ENCODE data around the gene RNASEH2C. TPM values are rescaled to one million over a fixed set of nuclear protein-coding genes. Genes with fewer than 3 reads are reported as not detected.

The RNASEH2C gene
- polyA plus RNA-seq, 1 of the 3 experiments (the other 2 are of a cell fraction) = 43.9 TPM

DNA sequence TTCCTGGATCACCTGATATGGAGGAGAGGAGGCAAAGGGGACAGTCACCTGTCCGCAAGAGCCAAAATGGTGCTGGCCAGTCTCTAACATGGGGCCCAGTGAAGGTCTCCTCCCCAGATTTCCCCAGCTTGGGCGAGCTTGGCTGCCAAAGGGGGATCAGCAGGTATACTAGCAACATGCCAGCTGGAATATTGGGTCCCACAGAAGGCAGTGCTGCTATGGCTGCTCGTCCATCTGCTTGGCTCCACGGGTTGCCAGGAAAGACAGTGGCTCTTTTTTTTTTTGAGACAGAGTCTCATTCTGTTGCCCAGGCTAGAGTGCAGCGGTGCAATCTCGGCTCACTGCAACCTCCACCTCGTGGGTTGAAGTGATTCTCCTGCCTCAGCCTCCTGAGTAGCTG, 21.3 kb downstream of the RNASEH2C start:
- Histone ChIP-seq H3K4me3 (ENCODE audit: low read depth in 2 of 2, low read length in 1 of 2) (no peak overlapping the region), H3K4me2 (no peak overlapping the region), H3K27ac (ENCODE audit: low read depth in 2 of 2, low read length in 1 of 2) (no peak overlapping the region), H4K20me1 (ENCODE audit: insufficient read depth) (no peaks in the 10 kb centered on the region), H3K79me2 (ENCODE audit: insufficient read depth) (no peaks in the 10 kb centered on the region), H2AFZ (ENCODE audit: low read depth) (no peak overlapping the region), H3K36me3 (replicated peaks in 1 of 2; ENCODE audit: control insufficient read depth in 1 of 2, insufficient read depth in 2 of 2, low read length in 1 of 2) (no peaks in the 10 kb centered on the region), H3K9ac (no peak overlapping the region), H3F3A (replicated peaks; ENCODE audit: insufficient read depth) (no peaks in the 10 kb centered on the region), H3K4me1 (ENCODE audit: control insufficient read depth in 1 of 2, insufficient read depth in 2 of 2, low read depth in 1 of 2, low read length in 1 of 2) (no peaks in the 10 kb centered on the region), H3K9me2 (no peaks in the 10 kb centered on the region), H3K27me3 (ENCODE audit: insufficient read depth) (peaks cover 25% of the 10 kb centered on the region; the same call in 1 of the 2 replicates), H3K9me3 (no peaks in the 10 kb centered on the region)
- ChIA-PET CTCF (no interaction called here), POLR2A (no interaction called here)
- TF ChIP-seq TCF12 (IDR thresholded peaks at IDR 0.05) (no peak), GABPA (IDR thresholded peaks at IDR 0.05; ENCODE audit: low read depth) (no peak), SIN3A (IDR thresholded peaks at IDR 0.05; ENCODE audit: borderline replicate concordance, low read depth, low read length) (no peak), NRF1 (IDR thresholded peaks at IDR 0.05; ENCODE audit: low read depth, low read length) (no peak), YY1 (IDR thresholded peaks at IDR 0.05; ENCODE audit: low read depth) (no peak), TAF1 (IDR thresholded peaks at IDR 0.05; ENCODE audit: borderline replicate concordance, low read depth, low read length) (no peak)
- WGBS (ENCODE audit: low lambda C conversion rate) = 23% methylated on average over 6 of the region's 7 CpGs
- DNase-seq = no peak

DNA sequence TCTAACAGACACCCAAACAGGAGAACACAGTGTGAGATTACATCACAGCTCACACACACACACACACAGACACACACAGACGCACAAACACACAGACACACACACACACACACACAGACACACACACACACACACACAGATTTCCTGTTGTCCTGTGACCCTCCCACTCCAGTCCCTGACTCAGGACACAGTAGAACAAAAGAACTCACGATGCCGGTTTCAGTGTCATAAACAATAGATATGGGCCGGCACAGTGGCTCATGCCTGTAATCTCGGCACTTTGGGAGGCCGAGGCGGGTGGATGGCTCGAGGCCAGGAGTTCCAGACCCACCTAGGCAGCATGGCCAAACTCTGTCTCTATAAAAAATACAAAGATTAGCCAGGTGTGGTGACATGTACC, 22.4 kb downstream of the RNASEH2C start:
- peaks cover 25% of the 10 kb centered on the region; the same call in 1 of the 2 replicates for H3K27me3 ChIP-seq (ENCODE audit: insufficient read depth)
- H2AFZ ChIP-seq (ENCODE audit: low read depth) = no peak overlapping the region
- H4K20me1 ChIP-seq (ENCODE audit: insufficient read depth) = no peaks in the 10 kb centered on the region
- H3K9me3 ChIP-seq = no peaks in the 10 kb centered on the region
- H3K79me2 ChIP-seq (ENCODE audit: insufficient read depth) = no peaks in the 10 kb centered on the region
- H3K9ac ChIP-seq = no peak overlapping the region
- ChIA-PET POLR2A (interaction anchor here (0.7 kb wide), 1 partner anchor 45 kb away, joined by 3 read pairs; no protein-coding TSS in a partner anchor), CTCF (interaction anchor here (0.7 kb wide), 1 partner anchor 139 kb away, joined by 3 read pairs; no protein-coding TSS in a partner anchor)
- H3K9me2 ChIP-seq = no peaks in the 10 kb centered on the region
- no peak overlapping the region for H3K4me2 ChIP-seq
- no peaks in the 10 kb centered on the region for H3K4me1 ChIP-seq (ENCODE audit: control insufficient read depth in 1 of 2, insufficient read depth in 2 of 2, low read depth in 1 of 2, low read length in 1 of 2)
- no peaks in the 10 kb centered on the region for H3F3A ChIP-seq (replicated peaks; ENCODE audit: insufficient read depth)
- no peak for DNase-seq
- H3K27ac ChIP-seq (ENCODE audit: low read depth in 2 of 2, low read length in 1 of 2) = no peak overlapping the region
- H3K4me3 ChIP-seq (ENCODE audit: low read depth in 2 of 2, low read length in 1 of 2) = no peak overlapping the region
- 65% methylated on average over 8 of the region's 8 CpGs for WGBS (ENCODE audit: low lambda C conversion rate)
- no peaks in the 10 kb centered on the region for H3K36me3 ChIP-seq (replicated peaks in 1 of 2; ENCODE audit: control insufficient read depth in 1 of 2, insufficient read depth in 2 of 2, low read length in 1 of 2)
- TF ChIP-seq JUND (IDR thresholded peaks at IDR 0.05) (no peak), GABPA (IDR thresholded peaks at IDR 0.05; ENCODE audit: low read depth) (no peak), SMC3 (IDR thresholded peaks at IDR 0.05; ENCODE audit: low read depth, low read length) (no peak)

DNA sequence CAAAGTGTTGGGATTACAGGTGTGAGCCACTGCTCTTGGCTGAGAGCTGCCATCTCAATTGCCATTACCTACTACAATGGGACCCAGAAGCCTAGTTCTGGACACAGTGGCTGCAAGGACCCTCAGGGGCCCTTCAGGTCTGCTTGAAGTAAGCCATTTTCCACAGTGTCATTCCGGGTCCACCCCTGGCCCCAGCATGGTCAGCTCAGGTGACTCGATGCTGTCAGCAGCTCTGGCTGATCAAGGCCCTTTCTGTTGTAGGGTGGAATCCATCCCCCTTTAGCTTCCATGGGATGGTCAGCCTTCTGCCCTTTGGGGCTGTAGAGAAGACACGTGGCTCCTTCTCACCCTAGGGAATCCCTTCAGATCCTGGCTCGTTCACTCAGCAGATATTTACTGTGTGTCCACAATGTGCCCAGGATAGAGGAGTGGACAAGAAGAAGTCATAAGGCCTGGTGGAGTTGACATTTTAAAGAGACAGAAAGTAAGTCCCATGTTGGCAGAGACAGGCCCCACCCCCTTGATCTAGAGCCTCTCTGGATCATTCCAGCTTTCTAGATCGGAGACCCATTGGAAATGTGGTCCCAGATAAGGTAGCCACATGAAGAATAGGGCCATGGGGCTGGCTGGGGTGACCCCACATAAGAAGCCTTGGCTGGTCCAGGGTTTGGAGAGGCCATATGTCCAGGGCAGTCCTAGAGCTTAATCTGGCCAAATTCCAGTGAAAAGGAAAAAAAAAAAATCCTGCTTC, 23.6 kb downstream of the RNASEH2C start:
- H2AFZ ChIP-seq (ENCODE audit: low read depth) = no peak overlapping the region
- no peaks in the 10 kb centered on the region for H3K79me2 ChIP-seq (ENCODE audit: insufficient read depth)
- no peak for DNase-seq
- H3K4me3 ChIP-seq (ENCODE audit: low read depth in 2 of 2, low read length in 1 of 2) = no peak overlapping the region
- H3K9me3 ChIP-seq = no peaks in the 10 kb centered on the region
- ChIA-PET POLR2A (no interaction called here), CTCF (interaction anchor here (1.0 to 4.3 kb wide), 3 partner anchors 9 to 48 kb away, joined by 3 to 25 read pairs (median 23); partner anchors contain the start of gene KAT5)
- H3K4me1 ChIP-seq (ENCODE audit: control insufficient read depth in 1 of 2, insufficient read depth in 2 of 2, low read depth in 1 of 2, low read length in 1 of 2) = no peaks in the 10 kb centered on the region
- H3K9me2 ChIP-seq = no peaks in the 10 kb centered on the region
- H3K36me3 ChIP-seq (replicated peaks in 1 of 2; ENCODE audit: control insufficient read depth in 1 of 2, insufficient read depth in 2 of 2, low read length in 1 of 2) = no peaks in the 10 kb centered on the region
- peaks cover 25% of the 10 kb centered on the region; the same call in 1 of the 2 replicates for H3K27me3 ChIP-seq (ENCODE audit: insufficient read depth)
- WGBS (ENCODE audit: low lambda C conversion rate) = 60% methylated on average over 5 of the region's 5 CpGs
- no peak overlapping the region for H3K9ac ChIP-seq
- no peak overlapping the region for H3K27ac ChIP-seq (ENCODE audit: low read depth in 2 of 2, low read length in 1 of 2)
- no peak overlapping the region for H3K4me2 ChIP-seq
- no peaks in the 10 kb centered on the region for H4K20me1 ChIP-seq (ENCODE audit: insufficient read depth)
- no peaks in the 10 kb centered on the region for H3F3A ChIP-seq (replicated peaks; ENCODE audit: insufficient read depth)
- no peak for TF ChIP-seq MXI1 (IDR thresholded peaks at IDR 0.05; ENCODE audit: low read depth, low read length)
- TF ChIP-seq GATA2 (CRISPR knock-in tag; IDR thresholded peaks at IDR 0.05) = no peak
- no peak for TF ChIP-seq FOXM1 (IDR thresholded peaks at IDR 0.05; ENCODE audit: low read depth)
- TF ChIP-seq, protein P1, sequence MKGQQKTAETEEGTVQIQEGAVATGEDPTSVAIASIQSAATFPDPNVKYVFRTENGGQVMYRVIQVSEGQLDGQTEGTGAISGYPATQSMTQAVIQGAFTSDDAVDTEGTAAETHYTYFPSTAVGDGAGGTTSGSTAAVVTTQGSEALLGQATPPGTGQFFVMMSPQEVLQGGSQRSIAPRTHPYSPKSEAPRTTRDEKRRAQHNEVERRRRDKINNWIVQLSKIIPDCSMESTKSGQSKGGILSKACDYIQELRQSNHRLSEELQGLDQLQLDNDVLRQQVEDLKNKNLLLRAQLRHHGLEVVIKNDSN (IDR thresholded peaks at IDR 0.05; ENCODE audit: borderline replicate concordance, low read depth) = no peak
- no peak for TF ChIP-seq TCF12 (IDR thresholded peaks at IDR 0.05)
- no peak for TF ChIP-seq GABPA (IDR thresholded peaks at IDR 0.05; ENCODE audit: low read depth)
- no peak for TF ChIP-seq TAF1 (IDR thresholded peaks at IDR 0.05; ENCODE audit: borderline replicate concordance, low read depth, low read length)
- no peak for TF ChIP-seq POLR2AphosphoS5 (IDR thresholded peaks at IDR 0.05; ENCODE audit: low read depth, low read length)
- no peak for TF ChIP-seq SIN3A (IDR thresholded peaks at IDR 0.05; ENCODE audit: borderline replicate concordance, low read depth, low read length)
- TF ChIP-seq RAD21 (IDR thresholded peaks at IDR 0.05; ENCODE audit: low read length) = no peak
- TF ChIP-seq, protein P2, sequence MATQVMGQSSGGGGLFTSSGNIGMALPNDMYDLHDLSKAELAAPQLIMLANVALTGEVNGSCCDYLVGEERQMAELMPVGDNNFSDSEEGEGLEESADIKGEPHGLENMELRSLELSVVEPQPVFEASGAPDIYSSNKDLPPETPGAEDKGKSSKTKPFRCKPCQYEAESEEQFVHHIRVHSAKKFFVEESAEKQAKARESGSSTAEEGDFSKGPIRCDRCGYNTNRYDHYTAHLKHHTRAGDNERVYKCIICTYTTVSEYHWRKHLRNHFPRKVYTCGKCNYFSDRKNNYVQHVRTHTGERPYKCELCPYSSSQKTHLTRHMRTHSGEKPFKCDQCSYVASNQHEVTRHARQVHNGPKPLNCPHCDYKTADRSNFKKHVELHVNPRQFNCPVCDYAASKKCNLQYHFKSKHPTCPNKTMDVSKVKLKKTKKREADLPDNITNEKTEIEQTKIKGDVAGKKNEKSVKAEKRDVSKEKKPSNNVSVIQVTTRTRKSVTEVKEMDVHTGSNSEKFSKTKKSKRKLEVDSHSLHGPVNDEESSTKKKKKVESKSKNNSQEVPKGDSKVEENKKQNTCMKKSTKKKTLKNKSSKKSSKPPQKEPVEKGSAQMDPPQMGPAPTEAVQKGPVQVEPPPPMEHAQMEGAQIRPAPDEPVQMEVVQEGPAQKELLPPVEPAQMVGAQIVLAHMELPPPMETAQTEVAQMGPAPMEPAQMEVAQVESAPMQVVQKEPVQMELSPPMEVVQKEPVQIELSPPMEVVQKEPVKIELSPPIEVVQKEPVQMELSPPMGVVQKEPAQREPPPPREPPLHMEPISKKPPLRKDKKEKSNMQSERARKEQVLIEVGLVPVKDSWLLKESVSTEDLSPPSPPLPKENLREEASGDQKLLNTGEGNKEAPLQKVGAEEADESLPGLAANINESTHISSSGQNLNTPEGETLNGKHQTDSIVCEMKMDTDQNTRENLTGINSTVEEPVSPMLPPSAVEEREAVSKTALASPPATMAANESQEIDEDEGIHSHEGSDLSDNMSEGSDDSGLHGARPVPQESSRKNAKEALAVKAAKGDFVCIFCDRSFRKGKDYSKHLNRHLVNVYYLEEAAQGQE (IDR thresholded peaks at IDR 0.05; ENCODE audit: low read depth, low read length) = no peak
- TF ChIP-seq, protein P3, sequence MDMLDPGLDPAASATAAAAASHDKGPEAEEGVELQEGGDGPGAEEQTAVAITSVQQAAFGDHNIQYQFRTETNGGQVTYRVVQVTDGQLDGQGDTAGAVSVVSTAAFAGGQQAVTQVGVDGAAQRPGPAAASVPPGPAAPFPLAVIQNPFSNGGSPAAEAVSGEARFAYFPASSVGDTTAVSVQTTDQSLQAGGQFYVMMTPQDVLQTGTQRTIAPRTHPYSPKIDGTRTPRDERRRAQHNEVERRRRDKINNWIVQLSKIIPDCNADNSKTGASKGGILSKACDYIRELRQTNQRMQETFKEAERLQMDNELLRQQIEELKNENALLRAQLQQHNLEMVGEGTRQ (IDR thresholded peaks at IDR 0.05; ENCODE audit: borderline replicate concordance, low read depth, low read length) = no peak
